CD4-positive, alpha-beta T cell treated with Interleukin-21 for 1 hour (primary cell): ENCODE data around the gene RAMP1.
"Not testable (repeated sequence)": the region's sequence is repeated elsewhere in the genome, so short reads cannot be mapped to it uniquely, and the experiment has no call there.

Experiments used
- DNase-seq: peaks from one replicate; pipeline ENCODE4 v3.0.0-alpha.2; 2020

Gene RAMP1

GRCh38 chr2:237863689-237864443 lies 4.4 kb downstream of the RAMP1 start:
- no peak for DNase-seq

- no peak for DNase-seq
Observed at GRCh38 chr2:237864444-237864931, 5.1 kb downstream of the RAMP1 start.

- DNase-seq, result no peak
Observed at GRCh38 chr2:237864940-237865622, 5.7 kb downstream of the RAMP1 start.

- no peak for DNase-seq
Observed at GRCh38 chr2:237865623-237866041, 6.2 kb downstream of the RAMP1 start.

- DNase-seq, result no peak
Observed at GRCh38 chr2:237866101-237866621, 6.7 kb downstream of the RAMP1 start.

- no peak for DNase-seq
Observed at GRCh38 chr2:237867465-237867864, 8.0 kb downstream of the RAMP1 start.

- not testable (repeated sequence) for DNase-seq
Observed at GRCh38 chr2:237868074-237868473, 8.7 kb downstream of the RAMP1 start.

GRCh38 chr2:237868631-237869342 lies 9.4 kb downstream of the RAMP1 start:
- DNase-seq, result no peak

- DNase-seq, result no peak
Observed at GRCh38 chr2:237869343-237870102, 10.1 kb downstream of the RAMP1 start.

- no peak for DNase-seq
Observed at GRCh38 chr2:237870126-237870525, 10.7 kb downstream of the RAMP1 start.

GRCh38 chr2:237870754-237871651 lies 11.6 kb downstream of the RAMP1 start:
- no peak for DNase-seq

- DNase-seq, result no peak
Observed at GRCh38 chr2:237872178-237872887, 12.9 kb downstream of the RAMP1 start.

- DNase-seq, result no peak
Observed at GRCh38 chr2:237873421-237873831, 14.0 kb downstream of the RAMP1 start.

GRCh38 chr2:237873897-237874551 lies 14.6 kb downstream of the RAMP1 start:
- no peak for DNase-seq

GRCh38 chr2:237874585-237875161 lies 15.2 kb downstream of the RAMP1 start:
- DNase-seq, result no peak

GRCh38 chr2:237875256-237876060 lies 16.0 kb downstream of the RAMP1 start:
- DNase-seq, result no peak

GRCh38 chr2:237876061-237876526 lies 16.7 kb downstream of the RAMP1 start:
- DNase-seq, result no peak

GRCh38 chr2:237876532-237876931 lies 17.1 kb downstream of the RAMP1 start:
- DNase-seq, result no peak
